Measurements from ENCODE around the gene MCM9.

The MCM9 gene

DNA sequence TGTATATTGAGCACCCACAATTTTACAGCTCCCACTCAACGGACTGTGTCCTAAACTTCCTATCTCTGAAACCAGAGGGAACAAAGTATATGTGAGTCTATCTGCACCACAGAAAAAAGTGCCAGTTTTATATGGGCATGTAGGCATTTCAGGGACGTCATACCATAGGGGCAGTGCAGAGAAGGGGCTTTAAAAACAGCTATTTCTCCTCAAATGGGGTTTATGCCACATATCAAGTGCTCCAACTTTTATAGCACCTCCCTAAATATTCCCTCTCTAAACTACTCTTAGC, 69.9 kb downstream of the MCM9 start:
- DNase-seq (ENCODE audit: low read depth in 1 of 2, low spot score in 1 of 2) = no peak
- no peak for TF ChIP-seq JUND (IDR thresholded peaks at IDR 0.05; ENCODE audit: low read depth)
- in situ Hi-C loops (cut with HindIII; ENCODE audit: low pct_unique_long_range_greater_than_20kb, low sequenced_read_pairs) = no loop called here

DNA sequence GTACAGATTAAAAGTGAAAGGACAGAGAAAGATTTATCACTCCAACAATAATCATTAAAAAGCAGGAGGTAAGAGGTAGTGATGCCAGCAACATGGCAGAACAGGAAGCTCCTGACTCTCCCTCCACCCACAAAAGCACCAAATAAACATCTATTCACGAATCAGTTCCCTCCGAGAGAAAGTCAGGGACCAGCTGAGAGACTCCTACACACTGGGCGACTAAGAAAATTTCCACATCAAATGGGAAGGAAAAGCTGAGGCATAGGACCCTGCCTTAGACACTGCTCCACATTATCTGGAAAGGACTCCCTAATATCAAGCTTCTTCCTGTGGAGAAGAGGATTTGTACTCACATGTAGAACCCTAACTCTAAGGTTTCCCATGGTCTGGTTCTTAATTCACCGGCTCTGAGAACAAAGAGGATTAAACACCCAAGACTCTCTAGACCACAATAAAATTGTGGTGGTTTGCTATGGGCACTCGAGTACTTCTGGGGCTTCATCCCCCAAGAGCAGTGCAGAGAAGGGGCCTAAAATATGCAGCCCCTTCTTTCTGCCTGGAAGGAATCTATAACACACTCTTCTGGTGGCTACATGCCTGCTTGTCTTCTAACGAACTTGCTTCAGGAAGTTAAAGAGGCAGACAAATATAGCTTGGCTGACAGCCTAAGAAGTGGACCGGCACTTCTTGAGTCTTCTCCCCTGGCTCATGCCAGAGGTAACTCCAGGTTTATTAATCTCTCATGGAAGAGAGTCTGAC, 70.4 kb downstream of the MCM9 start:
- in situ Hi-C loops (cut with HindIII; ENCODE audit: low pct_unique_long_range_greater_than_20kb, low sequenced_read_pairs) = no loop called here
- DNase-seq (ENCODE audit: low read depth in 1 of 2, low spot score in 1 of 2) = peak; percentile 9 to 36
- TF ChIP-seq JUND (IDR thresholded peaks at IDR 0.05; ENCODE audit: low read depth) = no peak

DNA sequence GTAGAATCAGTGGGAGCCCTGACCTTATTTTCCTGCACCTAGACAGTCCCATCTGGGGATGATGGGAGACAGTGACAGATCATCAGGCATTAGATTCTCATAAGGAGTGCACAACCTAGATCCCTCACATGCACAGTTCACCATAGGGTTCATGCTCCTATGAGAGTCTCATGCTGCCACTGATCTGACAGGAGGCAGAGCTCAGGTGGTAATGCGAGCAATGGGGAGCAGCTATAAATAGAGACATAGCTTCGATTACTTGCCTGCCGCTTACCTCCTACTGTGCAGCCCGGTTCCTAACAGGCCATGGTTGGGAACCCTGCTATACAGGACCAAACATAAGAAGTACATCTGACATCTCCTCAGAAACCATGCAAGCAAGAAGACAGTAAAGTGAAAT, 72.5 kb downstream of the MCM9 start:
- DNase-seq (ENCODE audit: low read depth in 1 of 2, low spot score in 1 of 2) = no peak
- no peak for TF ChIP-seq JUND (IDR thresholded peaks at IDR 0.05; ENCODE audit: low read depth)
- in situ Hi-C loops (cut with HindIII; ENCODE audit: low pct_unique_long_range_greater_than_20kb, low sequenced_read_pairs) = no loop called here

DNA sequence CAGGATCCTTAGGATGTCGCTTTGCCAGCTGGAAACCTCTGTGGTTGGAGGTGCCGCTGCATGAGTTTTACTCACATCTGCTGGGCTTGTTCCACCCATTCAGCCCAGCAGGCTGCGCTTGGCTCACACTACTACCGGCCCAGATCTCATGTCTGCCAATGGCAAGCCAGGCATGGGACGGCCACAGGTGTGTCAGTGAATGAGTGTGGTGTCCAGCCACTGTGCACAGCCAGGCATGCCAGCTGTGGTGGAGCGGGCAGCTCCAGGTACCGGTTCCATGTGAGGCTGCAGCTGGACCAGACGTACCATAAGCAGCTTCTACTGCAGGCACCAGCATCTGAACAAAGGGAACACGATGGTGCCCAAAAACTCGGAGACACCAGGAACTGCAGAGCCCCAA, 74.1 kb downstream of the MCM9 start:
- TF ChIP-seq JUND (IDR thresholded peaks at IDR 0.05; ENCODE audit: low read depth) = no peak
- DNase-seq (ENCODE audit: low read depth in 1 of 2, low spot score in 1 of 2) = no peak
- in situ Hi-C loops (cut with HindIII; ENCODE audit: low pct_unique_long_range_greater_than_20kb, low sequenced_read_pairs) = no loop called here

DNA sequence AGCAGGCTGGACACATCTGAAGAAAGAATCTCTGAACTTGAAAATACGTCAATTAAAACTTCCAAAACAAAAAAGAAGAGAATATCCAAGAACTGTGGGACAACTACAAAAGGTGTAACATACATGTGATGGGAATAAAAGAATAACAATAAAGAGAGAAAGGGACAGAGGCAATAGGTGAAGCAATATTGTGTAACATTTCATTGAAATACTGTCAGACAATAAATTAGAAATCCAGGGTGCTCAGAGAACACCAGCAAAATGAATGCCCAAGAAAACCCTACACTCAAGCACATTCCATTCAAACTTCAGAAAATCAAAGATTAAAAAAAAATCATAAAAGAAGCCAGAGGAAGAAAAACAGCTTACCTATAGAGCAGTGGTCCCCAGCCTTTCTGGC, 74.6 kb downstream of the MCM9 start:
- no peak for TF ChIP-seq JUND (IDR thresholded peaks at IDR 0.05; ENCODE audit: low read depth)
- no peak for DNase-seq (ENCODE audit: low read depth in 1 of 2, low spot score in 1 of 2)
- in situ Hi-C loops (cut with HindIII; ENCODE audit: low pct_unique_long_range_greater_than_20kb, low sequenced_read_pairs) = no loop called here

DNA sequence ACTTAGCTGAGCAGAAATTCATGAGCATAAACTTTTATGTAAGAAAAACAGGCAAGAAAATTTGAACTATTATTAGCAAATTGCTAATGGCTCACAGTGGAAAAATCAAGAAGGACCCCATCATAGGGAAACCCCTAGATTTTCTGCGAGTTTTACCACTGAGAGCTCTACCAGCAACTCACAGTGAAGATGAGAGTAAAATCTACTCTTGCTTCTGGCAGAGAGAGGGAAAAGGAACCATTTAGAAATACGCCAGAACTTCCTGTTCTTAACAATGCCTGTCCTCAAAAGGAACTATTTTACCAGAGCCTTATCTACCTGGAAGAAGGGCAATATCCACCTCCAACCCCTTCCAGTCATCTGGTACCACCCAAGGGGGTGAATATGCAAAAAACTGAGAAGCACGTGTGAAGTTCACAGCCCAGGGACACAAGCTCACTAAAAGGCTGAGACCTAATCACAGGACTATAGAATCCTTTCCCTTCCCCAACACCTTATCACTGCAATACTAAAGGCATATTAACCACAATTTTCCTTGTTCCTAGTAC, 75.4 kb downstream of the MCM9 start:
- no peak for TF ChIP-seq JUND (IDR thresholded peaks at IDR 0.05; ENCODE audit: low read depth)
- in situ Hi-C loops (cut with HindIII; ENCODE audit: low pct_unique_long_range_greater_than_20kb, low sequenced_read_pairs) = no loop called here
- no peak for DNase-seq (ENCODE audit: low read depth in 1 of 2, low spot score in 1 of 2)

DNA sequence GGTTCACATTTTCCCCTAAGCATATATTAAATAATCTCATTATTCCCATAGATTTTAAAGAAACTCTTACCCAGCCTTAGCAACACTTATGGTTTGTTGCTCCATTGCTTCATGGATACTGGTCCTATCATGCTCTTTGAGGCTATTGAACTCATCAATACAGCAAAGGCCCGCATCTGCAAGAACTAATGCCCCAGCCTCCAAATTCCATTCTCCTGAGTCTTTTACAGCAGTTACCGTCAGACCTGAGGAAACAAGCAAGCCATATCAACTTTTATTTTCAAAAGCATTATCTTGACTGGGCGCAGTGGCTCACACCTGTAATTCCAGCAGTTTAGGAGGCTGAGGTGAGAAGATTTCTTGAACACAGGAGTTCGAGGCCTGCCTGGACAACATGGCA, 78.7 kb downstream of the MCM9 start:
- no peak for DNase-seq (ENCODE audit: low read depth in 1 of 2, low spot score in 1 of 2)
- in situ Hi-C loops (cut with HindIII; ENCODE audit: low pct_unique_long_range_greater_than_20kb, low sequenced_read_pairs) = no loop called here
- TF ChIP-seq JUND (IDR thresholded peaks at IDR 0.05; ENCODE audit: low read depth) = no peak

DNA sequence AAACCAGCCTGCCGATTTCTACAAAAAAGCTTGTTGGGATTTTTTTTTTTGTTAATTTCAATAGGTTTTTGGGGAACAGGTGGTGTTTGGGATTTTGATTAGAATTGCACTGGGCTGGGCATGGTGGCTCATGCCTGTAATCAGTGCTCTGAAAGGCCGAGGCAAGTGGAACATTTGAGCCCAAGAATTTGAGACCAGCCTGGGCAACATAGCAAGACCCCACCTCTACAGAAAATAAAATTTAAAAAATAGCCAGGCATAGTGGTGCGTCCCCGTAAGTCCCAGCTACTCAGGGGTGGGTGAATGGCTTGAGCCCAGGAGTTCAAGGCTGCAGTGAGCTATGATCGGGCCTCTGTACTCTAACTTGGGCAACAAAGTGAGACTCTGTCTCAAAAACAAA, 81.6 kb downstream of the MCM9 start:
- TF ChIP-seq JUND (IDR thresholded peaks at IDR 0.05; ENCODE audit: low read depth) = no peak
- DNase-seq (ENCODE audit: low read depth in 1 of 2, low spot score in 1 of 2) = no peak
- in situ Hi-C loops (cut with HindIII; ENCODE audit: low pct_unique_long_range_greater_than_20kb, low sequenced_read_pairs) = no loop called here

DNA sequence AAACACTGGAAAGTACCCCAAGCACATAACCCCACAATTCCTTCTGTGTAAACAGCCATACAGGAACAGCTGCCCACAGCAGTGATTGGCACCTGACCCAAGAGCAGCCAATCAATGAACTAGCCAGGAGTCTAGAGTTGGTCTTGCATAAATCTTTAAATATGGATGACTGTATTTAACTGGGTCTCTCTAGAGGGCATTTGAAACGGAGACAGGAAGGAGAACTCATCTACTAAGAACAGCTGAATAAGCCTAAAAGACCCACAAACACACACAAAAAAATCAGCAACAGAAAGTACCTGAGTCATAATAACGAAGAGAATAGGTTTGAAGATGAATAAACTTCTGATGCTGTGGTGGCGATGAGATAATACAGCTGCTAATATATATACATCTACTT, 90.0 kb downstream of the MCM9 start:
- no peak for DNase-seq (ENCODE audit: low read depth in 1 of 2, low spot score in 1 of 2)
- in situ Hi-C loops (cut with HindIII; ENCODE audit: low pct_unique_long_range_greater_than_20kb, low sequenced_read_pairs) = no loop called here
- no peak for TF ChIP-seq JUND (IDR thresholded peaks at IDR 0.05; ENCODE audit: low read depth)

DNA sequence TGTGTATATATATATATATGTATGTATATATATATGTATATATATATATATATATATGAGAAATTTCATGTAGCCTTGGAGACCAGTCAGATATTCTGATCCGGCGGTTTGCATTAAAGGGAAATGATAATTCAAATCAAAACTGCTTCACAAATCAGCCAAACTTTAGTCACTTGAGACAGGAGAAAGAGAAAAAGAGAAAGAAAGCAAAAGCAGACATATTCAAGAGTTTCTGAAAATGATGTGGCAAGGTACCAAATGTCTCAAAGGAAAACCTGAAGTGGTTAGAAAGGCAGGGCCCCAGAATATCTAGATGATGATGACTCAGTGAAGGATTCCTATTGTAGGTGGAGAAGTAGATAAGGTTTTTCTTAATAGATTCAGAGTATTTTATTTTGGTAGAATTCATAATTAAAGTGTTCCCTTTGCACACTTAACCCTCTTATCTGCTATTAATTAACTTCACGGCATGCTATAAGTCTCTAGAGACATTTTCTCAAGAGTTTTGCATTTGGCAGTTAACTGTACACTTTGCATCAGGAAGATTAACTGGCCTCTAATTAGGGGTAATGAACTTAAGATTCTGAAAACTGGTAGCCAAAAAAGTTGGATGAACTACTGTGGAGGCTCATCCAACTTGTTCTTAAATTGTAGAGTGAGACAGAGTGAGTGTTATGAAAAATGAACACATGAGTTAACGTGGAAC, 91.1 kb downstream of the MCM9 start:
- in situ Hi-C loops (cut with HindIII; ENCODE audit: low pct_unique_long_range_greater_than_20kb, low sequenced_read_pairs) = no loop called here
- DNase-seq (ENCODE audit: low read depth in 1 of 2, low spot score in 1 of 2) = no peak
- TF ChIP-seq JUND (IDR thresholded peaks at IDR 0.05; ENCODE audit: low read depth) = no peak

DNA sequence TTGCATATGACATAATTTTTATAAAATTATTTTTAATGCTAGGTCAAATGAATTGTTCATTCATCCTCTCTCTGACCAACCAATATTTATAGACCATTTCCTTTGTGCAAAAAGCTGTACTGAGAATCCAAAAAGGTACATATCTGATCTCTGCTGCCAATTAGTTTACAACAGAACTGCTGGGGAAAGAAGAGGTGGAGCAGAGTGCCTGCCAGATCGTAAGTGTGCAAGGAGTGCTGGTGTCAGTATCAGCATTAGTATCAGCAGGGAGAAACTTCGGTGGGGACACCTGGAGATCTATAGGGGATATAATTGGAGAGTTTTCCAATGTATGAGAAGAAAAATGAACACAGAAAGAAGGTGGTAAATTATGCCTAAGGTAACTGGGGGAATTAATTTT, 104.3 kb downstream of the MCM9 start:
- no peak for DNase-seq (ENCODE audit: low read depth in 1 of 2, low spot score in 1 of 2)
- in situ Hi-C loops (cut with HindIII; ENCODE audit: low pct_unique_long_range_greater_than_20kb, low sequenced_read_pairs) = no loop called here
- TF ChIP-seq JUND (IDR thresholded peaks at IDR 0.05; ENCODE audit: low read depth) = no peak

DNA sequence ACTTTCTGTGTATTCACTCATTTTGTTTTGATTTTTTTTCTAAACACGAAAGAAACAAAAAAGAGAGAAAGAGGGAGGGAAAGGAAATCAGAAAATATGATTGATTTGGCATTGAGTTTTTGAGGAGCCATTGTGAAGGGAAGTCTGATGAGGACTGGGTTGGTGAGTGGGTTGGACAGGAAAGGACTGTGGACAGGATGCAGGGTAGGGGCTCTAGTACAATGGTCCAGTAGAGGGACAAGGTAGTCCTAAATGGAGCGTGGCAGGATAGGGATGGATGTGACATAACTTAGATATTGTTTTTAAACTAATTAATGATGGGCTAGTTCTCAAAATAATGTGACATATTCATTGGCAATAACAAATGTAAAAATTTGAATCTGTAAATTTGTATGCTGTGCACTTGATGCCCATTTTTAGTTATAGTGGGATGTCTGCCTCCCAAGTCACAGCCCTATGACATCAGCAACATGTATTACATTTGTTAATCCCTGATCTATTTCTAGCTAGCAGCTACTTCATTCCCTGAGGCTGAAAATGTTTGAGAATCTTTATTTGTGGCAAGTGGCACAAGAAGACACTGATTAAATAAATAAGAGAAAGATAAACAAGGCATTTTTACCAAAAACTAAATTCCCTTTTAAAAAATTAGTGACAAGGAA, 105.0 kb downstream of the MCM9 start:
- TF ChIP-seq JUND (IDR thresholded peaks at IDR 0.05; ENCODE audit: low read depth) = no peak
- in situ Hi-C loops (cut with HindIII; ENCODE audit: low pct_unique_long_range_greater_than_20kb, low sequenced_read_pairs) = no loop called here
- no peak for DNase-seq (ENCODE audit: low read depth in 1 of 2, low spot score in 1 of 2)

DNA sequence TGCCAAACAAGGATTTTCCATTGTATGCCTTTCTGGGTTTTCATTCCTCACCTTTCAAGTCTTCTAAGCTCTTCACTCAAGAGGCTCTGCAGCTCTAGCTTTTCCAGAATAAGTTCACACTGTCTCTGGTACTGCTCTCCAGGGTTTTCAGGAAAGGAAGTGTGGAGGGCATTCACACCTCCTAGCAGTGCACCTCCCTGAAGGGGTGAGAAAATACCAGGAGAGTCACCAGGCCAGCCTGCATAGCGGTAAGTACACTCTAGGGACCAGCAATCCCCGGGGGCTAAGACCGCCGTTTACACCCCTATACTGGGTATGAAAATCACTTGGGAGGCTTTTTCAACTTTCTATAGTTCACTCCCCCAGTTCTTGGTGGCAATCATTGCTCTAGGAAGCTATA, 108.9 kb downstream of the MCM9 start:
- TF ChIP-seq JUND (IDR thresholded peaks at IDR 0.05; ENCODE audit: low read depth) = no peak
- DNase-seq (ENCODE audit: low read depth in 1 of 2, low spot score in 1 of 2) = no peak
- in situ Hi-C loops (cut with HindIII; ENCODE audit: low pct_unique_long_range_greater_than_20kb, low sequenced_read_pairs) = no loop called here
